Measurements from ENCODE around the gene TMEM132C.

Gene TMEM132C

GRCh38 chr12:128288357-128288756 lies 21.4 kb downstream of the TMEM132C start:
- no peak for DNase-seq (ENCODE audit: low read depth in 2 of 2)

- no peak for DNase-seq (ENCODE audit: low read depth in 2 of 2)
These were observed 21.9 kb downstream of the TMEM132C start for GRCh38 chr12:128288896-128289295.

GRCh38 chr12:128290938-128291337 lies 24.0 kb downstream of the TMEM132C start:
- no peak for DNase-seq (ENCODE audit: low read depth in 2 of 2)

DNA sequence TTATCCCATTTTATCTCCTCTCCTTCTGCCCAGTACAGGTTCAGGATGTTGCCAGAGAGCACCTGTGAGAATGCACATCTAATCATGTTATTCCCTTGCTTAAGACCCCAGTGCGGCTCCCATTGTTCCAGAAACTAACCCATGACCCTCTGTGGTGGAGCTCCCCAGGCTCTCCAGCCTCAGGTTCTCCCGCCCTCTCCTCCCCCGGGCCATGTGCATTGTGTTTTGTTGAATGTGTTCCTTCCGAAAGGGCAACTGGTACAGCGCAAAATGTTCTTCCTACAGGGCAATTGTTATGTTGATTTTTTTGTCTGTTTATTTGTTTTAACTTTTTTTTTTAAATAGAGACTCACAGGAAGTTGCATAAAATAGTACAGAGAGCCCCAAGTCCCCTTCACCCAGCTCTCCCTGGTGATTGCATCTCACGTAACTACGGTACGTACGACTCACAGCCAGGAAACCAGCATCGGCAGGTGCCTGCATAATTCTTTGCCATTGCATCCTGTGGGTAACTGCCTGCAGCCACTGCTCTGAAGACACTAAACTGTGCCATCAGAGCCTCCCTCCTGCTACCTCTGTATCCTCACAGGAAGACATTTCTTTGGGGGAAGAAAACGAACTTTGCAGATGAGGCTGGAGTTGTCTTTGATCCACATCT lies 31.2 kb downstream of the TMEM132C start:
- no peak for DNase-seq (ENCODE audit: low read depth in 2 of 2)

DNA sequence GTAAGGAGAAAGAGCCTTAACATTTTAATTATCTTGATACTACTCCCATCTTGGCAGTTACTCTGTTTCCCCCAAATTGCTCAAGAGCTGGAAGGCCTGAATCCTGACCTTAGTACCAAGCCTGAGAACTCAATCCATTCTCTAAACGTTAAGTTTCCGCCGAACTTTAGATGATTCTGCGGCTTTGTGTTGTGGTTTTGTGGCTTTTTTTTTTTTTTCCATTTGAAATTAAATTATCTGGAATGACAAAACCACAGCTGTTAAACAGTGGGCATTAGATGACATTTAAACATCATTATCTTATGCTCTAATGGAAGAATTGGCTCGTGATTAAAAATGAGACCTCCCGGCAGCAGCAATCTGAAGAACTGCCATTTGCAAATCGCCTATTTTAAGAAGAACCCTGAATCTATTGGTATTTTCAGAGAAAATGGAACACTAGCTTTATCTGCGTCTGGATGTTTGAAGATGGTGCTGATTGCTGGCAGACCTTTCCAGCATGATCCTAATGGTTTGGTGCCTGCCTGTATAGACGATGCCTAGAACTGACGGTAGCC lies 38.4 kb downstream of the TMEM132C start:
- DNase-seq (ENCODE audit: low read depth in 2 of 2): no peak

DNA sequence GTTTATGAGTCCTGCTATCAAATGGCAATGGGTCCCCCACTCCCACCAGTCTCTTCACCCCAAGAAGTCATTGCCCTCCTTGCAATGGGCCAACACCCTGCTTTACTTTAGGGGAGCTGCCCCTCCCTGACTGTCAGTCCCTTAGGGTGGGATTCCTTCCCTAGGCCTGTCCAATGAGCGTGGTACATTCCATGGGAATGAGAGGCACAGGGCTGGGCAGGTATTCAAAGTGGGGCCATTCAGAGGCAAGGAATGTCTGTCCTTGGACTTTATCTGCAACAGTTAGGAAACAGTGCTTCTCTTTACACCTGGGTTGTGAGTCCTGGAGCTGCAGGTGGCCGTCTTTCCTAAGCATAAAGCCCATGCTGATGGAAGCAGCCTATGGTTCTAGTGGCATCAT lies 40.8 kb downstream of the TMEM132C start:
- no peak for DNase-seq (ENCODE audit: low read depth in 2 of 2)

DNA sequence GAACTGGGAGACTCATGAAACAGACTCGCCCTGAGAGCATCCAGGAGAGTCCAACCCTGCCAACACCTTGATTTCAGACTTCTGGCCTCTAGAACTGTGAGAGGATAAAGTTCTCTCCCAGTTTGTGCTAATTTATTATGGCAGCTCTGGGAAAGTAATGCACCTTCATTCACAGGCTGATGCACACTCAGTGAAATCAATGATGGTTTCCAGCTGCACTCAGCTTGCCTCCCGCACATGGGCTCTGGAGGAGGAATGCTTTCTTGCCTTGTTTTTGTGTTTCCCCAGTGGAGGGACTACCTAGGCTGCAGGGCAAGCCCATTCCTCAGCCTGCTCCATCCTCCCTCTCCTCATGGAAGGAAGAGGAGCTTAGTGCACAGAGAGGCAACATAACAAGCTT lies 45.7 kb downstream of the TMEM132C start:
- DNase-seq (ENCODE audit: low read depth in 2 of 2): no peak

- DNase-seq (ENCODE audit: low read depth in 2 of 2): no peak
These were observed 47.0 kb downstream of the TMEM132C start for GRCh38 chr12:128313931-128314330.

DNA sequence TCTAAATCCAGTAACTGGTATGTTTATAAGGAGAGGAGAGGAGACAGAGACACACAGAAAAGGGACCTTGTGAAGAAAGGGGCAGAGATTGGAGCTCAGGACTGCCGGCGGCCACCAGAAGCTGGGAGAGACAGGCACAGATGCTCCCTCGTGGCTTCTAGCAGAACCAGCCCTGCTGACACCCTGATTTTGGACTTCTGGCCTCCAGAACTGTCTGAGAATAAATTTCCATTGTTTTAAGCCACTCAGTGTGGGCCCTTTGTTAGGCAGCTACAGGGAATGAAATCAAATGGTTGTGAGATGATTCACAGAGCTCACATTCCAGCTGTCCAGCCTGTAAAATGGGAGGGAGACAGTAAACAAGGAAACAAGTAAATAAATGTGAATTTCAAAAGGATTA lies 47.6 kb downstream of the TMEM132C start:
- DNase-seq (ENCODE audit: low read depth in 2 of 2): no peak

GRCh38 chr12:128316078-128316477 lies 49.1 kb downstream of the TMEM132C start:
- DNase-seq (ENCODE audit: low read depth in 2 of 2): no peak

GRCh38 chr12:128316973-128317526 lies 50.1 kb downstream of the TMEM132C start:
- DNase-seq (ENCODE audit: low read depth in 2 of 2): no peak

DNA sequence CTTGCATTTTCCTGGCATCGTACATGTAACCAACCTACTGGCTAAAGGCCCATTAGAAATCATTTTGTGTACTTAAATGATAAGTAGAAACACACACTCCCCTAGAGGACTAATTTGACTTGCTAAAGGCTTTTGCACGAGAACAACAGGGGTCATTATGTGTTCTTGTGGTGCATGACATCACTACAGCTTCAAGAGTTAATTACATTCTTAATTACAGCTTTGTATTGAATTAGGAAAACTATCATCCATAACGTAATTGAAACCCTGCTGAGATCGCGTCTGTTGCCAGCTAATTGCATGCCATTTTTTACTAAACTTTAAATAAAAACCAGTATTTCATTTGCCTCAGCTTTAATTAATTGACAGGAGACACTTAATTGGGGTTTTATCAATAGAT lies 51.4 kb downstream of the TMEM132C start:
- no peak for DNase-seq (ENCODE audit: low read depth in 2 of 2)

GRCh38 chr12:128318946-128319345 lies 52.0 kb downstream of the TMEM132C start:
- DNase-seq (ENCODE audit: low read depth in 2 of 2): no peak

DNA sequence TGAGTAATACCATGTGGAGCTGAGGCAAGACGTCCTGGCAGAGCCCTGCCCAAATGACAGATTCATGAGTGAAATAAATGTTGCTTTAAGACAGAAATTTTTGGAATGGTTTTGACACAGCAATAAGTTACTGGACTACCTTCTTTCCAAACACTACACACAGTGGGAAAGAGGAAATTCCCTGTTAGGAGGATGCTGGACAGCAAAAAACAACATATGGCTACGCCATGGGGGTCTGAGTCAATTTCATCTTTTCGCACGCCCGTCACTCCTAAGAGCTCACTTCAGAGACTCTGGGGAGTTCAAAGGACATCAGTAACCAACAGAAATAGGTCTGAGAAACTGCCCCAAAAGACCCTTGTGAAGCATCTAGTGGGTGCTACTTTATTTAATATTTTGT lies 55.4 kb downstream of the TMEM132C start:
- DNase-seq (ENCODE audit: low read depth in 2 of 2): no peak

DNA sequence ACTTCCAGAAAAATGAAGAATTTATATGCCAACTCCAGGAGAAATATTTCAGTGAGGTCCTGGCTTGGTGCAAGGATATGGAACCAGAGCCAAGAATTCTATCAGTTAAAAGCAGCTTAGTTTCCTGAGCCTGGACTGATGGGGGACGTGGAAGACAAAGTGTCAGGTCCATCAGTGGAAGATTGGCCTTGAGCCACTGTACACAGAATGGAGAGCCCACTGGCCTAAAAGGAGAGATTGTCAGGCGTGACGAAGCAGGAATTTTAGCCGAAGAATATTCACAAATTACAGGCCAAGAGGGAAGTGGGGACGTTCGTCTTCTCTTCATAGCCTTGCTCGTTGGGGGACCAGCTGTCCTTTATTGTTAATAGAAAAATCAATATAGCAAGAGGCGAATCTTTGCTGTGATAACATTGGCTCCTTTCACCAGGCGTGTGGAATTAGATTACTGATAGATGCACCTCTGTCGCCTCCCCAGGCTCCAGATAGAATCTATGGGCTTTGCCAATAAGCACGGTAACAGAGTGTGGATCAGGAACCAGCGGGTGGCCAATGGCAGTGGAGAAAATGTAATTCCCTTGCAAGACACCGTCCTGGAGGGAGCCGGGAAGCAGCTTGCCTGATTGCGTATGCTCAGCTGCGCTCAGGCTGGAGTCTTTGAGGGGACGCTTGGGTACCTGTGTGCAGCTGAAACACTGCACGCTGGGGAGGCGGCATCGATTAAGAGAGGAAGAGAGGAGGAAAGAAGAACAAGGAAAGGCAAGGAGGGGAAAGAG lies 56.4 kb downstream of the TMEM132C start:
- no peak for DNase-seq (ENCODE audit: low read depth in 2 of 2)

GRCh38 chr12:128325646-128326045 lies 58.7 kb downstream of the TMEM132C start:
- DNase-seq (ENCODE audit: low read depth in 2 of 2): no peak

DNA sequence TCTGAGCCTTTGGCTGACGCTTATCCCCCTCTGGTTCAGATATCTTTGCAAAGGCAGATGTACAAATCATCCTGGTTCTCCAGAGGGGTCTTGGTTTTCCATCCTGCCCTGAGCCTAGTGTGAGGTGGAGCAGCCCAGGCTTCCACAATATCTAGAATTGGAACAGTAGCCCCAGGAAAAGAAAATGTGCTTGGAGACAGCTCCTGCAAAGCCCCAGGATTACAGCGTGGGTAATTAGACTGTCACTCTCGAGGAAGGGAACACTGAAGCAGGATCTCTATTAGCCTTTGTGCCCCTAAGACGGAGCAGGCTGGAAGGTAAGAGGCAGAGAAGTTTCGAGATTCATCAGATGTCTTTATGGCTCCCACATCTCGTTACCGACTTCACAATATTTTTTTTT lies 59.4 kb downstream of the TMEM132C start:
- DNase-seq (ENCODE audit: low read depth in 2 of 2): no peak

DNA sequence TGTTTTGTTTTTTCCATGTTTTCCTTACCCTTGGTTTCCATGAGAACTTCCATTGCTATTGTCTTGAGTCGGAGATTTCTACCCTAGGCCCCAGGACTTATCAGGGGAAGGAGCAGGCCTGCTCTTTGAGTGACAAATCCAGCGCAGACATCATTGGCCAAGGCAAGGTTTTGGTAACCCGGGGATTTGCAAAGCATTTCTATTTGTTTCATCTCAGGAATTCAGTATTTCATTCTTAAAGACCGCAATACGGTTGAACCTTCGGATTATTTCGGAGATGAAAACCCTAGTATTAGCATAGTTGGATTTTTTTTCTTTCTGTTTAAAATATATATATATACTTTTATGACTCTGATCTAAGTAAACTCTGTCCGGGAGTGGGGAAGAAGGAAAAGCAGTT lies 62.0 kb downstream of the TMEM132C start:
- DNase-seq (ENCODE audit: low read depth in 2 of 2): no peak

DNA sequence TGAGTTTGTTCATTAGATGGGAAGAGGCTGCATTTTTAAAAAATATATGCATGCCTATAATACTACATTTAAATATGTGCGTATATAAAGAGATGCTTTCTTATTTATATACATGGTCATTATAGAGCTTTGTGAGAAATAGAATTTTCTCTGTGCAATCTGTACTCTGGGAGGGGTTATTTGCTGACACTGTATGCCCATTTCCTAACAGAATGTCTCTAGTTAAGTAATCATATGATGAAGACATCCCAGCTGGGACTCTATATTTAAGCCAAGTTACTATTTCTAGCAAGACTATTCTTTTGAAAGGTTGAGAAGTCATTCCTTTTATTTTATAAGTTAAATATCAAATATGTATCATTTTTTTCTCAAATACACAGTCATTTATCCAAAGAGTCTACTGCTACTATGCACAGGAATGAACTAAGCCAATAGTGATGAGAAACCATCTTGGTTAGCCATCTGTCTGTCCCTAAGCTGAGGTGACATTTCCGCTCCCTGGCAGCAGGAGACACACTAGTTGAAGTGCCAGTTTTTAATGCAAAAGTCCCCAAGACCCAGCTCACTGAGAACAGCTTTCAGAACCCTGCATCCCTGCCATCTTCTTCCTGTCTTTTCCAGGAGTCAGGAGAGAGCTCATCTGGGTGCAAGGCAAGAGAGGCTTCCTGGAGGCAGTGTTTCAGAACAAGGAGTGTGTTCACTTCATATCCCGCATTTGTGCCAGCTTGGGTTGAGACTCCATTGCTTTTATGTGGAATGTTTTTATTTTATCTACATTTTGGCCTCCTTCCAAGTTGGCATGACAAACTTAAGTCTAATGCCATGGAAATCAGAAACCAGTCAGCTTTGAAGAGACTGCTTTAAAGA lies 69.5 kb downstream of the TMEM132C start:
- no peak for DNase-seq (ENCODE audit: low read depth in 2 of 2)

GRCh38 chr12:128337071-128337345 lies 70.0 kb downstream of the TMEM132C start:
- DNase-seq (ENCODE audit: low read depth in 2 of 2): no peak

- DNase-seq (ENCODE audit: low read depth in 2 of 2): no peak
These were observed 70.6 kb downstream of the TMEM132C start for GRCh38 chr12:128337431-128338170.
